ENCODE results near the gene HOXD10.

HOXD10 gene

DNA sequence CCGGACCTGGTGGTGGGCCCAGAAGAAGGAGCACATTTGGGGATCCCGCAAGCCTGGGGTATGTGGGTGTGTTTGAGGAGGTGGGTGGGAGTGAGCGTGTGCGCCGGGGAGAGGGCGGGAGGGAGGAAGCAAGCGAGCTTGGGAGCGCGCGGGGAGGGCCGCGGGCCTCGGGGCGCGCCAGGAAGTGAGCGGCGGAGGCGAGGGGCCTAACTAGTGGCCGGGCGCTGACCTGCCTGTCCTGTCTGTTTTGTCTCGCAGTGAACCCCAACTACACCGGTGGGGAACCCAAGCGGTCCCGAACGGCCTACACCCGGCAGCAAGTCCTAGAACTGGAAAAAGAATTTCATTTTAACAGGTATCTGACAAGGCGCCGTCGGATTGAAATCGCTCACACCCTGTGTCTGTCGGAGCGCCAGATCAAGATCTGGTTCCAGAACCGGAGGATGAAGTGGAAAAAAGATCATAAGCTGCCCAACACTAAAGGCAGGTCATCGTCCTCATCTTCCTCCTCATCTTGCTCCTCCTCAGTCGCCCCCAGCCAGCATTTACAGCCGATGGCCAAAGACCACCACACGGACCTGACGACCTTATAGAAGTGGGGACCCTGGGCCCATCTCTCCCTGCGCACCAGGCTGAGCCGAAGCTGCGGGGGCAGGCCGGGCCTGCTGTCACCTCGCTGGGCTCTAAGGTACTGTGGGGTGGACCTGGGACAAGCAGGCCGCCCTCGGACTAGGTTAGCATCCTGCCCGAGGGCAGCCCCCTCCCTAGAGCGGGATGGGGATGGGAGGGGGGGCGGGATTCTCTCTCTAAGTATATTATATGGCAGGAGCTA lies 36.0 kb downstream of the HOXD10 start:
- DNase-seq = no peak

DNA sequence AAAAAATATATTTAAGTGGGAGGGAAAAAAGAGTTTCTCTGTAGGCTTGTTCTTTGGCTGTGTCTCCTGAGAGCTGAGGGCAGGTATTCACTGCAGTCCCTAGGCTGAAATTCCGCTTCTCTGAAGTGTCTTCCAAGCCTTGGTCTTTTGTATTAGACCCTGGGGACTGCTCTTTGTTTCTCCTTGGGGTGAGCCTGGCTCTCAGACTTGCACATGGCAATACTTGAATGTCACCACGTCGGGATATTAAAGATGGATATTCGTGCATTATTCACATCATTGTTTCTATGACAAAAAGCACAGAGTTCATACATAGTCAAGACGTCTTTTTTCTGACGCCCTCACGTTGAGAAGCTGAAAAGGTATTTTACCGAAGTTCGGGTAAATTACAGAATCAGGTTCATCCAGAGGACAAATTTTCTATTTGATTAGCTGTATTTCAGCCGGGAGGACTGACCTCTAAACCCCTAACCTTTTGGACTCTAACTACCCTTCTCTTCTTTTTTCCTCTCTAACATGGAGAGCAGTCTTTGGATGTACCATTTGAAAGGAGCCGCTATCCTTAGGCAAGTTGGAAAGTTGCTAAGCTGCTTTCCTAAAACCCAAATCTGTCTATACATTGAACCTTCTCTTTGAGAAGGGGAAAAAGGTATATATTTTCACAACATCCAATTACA lies 38.1 kb downstream of the HOXD10 start:
- no peak for DNase-seq

DNA sequence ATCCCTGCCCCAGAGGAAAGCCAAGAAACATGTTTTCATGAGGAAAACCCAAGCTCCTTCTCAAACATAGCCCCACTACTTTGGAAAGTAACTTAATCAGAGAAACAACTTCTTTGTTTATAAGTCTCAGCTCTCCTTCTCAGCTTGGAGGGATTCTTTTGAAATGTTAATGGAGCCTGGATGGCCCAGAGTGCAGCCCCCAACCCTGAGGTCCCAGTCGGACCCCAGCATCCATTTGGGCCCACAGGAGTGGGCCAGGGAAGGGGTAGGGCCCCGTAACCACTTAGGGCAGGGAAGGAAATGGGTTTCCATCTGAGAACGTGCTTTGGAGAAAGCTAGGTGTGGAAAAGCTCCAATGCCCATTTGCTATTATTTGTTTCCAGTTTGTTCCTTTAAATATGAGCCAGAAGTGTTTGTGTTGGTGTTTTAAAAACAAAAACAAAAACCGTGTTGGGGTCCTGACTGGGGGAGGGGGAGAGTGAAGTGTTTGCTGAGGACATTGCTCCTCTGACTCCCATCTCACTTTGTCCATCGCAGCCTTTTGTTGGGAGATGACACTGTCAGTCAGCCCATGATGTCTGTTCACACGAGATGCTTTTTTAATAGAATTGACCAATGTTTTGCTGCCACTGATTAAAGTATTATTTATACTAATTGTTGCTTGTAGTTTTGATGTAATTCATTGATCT lies 38.9 kb downstream of the HOXD10 start:
- no peak for DNase-seq

DNA sequence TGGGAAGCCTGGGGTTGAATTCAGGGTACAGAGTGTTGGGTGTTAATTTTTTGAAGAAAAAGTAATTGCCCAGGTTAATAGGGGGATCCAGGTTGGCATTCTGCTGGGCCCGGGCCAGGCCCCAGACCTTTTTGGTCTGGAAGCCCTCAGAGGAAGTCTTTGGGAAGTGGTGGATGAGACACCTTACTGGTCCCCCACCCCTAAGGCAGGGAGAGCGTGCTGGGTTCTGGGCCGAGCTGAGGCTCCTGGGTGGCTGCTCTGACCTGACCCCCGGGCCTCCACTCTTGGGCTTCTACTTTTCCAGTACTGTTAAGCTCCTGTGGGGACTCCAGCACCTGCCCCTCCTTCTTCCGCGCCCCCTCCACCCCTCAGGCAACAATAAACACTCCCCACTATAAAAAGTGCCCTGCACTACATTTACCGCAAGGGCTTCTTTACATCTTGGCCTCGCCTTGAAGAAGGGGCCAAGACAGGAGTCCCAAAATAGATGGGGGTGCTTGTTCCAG lies 39.8 kb downstream of the HOXD10 start:
- no peak for DNase-seq

DNA sequence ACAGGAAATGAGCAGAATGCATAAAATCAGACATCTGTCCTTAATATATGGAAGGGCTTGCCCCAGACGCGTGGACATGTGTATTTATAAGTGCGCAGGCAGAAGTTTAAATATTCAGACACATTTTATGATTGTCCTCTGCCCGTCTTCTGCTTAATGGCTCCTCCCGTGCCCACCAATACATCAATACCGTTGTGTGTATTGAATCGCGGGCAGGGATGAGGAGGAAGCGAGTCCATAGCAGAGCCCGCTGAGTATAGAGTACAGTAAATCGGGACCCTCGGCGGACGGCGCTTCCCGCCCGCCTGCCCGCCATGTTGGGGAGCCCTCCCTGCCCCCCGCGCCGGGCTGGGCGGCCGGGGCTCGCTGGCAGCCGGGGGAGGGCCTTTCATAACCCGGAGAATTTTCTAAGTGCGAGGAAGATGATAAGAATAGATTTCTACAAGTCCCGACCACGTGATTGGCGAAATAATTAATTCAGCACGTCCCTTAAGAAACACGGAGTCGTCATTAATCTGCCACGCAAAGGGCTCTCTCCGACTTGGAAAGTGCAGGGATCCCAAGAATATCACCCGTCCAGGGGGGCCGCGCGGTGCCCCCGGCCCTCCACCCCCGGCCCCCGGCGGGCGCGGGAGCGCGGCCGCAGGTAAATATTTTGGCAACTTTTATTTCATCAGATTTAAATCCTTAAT lies 40.4 kb downstream of the HOXD10 start, which contains the start of gene HOXD3:
Gene HOXD3, plus strand, starts transcription at position 501 of the 692 bp plus-strand sequence. CDS start 11,808 bp downstream, outside the sequence.
- no peak for DNase-seq

DNA sequence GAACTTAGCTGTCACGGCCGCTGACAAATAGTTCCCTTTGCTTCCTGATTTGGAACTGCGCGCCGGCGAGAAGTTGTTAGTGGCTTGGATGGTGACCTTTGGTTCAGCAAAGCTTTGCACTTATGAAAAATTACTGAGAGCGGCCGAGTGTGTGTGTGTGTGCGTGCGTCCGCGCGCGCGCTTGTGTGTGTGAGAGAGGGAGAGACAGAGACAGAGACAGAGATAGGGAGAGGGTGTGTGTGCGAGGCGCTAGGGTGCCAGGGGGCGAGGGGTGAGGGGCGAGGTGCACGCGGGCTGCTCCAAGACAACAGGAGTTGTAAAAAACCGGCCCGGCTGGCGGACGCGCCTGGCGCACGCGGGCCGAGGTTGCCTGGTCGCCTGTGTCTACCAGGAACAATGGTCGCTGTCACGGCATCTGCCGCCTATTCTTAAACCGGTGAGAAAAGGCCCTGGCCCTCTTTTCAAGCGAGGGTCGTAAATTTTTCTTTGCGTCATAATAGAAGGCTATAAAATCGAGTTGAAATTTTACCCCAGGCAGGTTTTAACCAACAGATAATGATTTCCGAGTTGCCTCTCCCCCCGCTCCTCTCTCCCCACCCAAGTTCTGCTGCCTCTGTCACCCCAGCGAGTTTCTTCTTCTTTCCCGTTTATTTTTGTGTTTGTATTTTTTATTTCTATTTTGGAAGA lies 41.1 kb downstream of the HOXD10 start:
- DNase-seq = no peak

DNA sequence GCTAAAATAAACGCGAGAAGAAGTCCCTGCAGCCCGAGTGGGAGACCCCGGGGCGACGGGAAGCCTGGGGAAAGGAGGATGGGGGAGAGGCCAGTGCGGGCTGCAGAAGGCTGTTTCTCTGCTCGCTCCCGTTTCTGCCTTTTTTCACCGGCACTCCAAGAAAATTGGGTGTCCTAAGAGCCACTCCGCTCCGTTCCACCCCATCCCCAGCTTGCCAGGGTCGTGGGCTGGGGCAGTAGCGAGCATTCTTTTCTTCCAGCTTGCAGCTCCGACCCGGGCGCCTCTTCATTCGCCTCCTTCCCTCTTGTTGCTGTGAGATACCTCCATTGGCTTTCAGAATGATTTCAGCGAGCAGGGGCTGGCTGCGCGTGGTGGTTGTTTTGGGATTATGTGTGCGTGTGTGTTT lies 41.6 kb downstream of the HOXD10 start:
- DNase-seq = no peak

DNA sequence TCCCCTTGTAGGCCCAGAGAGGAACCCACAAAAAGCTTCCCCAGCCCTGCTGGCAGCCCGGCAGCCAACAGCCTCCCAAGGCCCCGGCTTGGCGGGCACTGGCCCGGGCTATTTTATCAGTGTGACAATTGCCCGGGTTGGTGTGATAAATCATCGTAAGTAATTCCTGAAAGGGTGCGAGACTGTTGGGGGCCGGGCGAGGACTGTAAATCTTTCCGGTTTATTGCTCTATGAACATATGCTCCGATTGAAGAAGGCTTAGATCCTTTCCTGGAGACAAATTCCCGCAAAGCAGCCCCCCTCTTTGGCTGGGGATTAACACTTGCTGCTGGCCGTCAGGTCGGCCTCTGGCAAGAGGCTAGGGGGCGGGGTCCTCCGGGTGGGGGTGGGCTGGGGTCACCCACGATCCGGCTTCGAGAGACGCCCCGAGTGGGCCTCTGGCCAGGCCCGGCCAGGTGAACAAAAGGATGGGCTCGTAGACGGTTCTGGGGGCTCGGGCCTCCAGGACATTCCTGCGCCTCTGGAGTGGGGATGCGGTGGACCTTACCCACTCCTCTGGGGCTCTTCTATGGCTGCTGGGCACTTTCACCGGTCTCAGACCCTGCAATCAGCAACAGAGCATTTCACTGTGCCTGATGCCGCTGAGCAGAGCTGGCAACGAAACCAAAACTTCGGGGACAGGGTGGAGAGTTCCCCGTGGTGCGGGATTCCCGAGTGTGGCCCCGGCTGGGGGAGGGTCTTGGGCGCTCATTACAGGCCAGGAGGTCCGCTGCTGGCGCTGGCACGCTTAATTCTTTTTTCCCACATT lies 42.5 kb downstream of the HOXD10 start:
- DNase-seq = no peak

DNA sequence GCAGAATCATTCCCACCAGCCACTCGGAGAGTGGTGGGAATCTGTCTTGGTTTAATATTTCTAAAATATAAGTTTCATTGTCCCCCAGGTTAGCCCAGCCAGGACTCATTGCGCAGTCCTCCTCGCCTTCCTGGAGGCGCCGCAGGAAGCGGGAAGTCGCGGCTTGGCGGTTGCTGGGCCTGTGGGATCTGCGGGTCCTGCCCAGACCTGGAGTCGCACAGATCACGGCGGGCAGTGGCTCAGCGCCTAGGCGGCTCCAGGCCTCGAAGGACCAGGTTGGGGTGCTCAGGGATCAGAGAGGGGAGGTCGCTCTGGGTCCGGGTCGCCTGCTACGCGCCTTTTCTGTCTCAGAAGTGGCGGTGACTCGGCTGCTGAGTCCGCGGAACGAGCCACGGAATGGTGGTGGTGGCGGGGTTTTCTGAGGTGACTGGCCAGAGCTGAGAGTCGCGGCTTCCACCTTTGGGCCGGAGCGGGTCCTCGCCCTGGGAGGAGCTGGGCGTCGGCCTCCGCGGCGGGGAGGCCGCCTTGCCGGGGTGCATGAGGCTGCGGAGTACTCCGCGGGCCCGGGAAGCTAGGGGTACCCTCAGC lies 43.2 kb downstream of the HOXD10 start:
- DNase-seq = no peak

DNA sequence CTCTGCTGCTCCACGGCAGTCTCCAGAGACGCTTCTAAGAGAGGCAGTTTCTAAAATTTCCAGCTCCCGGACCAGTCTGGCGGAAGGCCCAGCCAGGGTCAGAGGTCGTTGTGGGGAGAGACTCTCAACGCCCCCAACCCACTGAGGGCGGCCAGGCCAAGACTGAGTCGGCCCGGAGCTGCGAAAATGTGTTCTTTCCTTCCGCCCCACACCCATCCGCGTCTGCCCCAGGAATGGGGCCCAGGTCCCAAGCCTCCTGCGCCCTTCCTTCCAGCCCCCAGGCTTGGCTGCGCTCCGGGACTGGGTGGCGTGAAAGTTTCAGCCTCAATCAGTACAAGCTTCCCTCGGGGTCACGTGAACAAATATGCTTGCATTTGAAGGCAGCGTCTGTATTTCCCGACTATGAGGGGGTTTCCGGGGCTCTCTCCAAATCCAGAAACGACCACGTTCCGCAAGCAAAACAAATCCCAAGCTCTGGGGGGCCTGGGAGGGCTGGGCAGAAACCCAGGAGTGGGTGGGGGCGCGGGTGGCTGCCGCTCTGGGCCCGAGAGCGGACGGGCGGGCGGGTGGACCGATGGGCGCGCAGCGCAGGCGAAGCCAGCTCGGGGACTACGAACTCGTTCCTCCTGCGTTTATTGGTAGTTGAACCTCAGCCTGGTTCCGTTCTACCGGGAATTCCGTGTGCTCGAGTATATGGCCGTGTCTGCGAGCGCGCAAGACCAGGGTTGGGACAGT lies 43.8 kb downstream of the HOXD10 start:
- DNase-seq = no peak

DNA sequence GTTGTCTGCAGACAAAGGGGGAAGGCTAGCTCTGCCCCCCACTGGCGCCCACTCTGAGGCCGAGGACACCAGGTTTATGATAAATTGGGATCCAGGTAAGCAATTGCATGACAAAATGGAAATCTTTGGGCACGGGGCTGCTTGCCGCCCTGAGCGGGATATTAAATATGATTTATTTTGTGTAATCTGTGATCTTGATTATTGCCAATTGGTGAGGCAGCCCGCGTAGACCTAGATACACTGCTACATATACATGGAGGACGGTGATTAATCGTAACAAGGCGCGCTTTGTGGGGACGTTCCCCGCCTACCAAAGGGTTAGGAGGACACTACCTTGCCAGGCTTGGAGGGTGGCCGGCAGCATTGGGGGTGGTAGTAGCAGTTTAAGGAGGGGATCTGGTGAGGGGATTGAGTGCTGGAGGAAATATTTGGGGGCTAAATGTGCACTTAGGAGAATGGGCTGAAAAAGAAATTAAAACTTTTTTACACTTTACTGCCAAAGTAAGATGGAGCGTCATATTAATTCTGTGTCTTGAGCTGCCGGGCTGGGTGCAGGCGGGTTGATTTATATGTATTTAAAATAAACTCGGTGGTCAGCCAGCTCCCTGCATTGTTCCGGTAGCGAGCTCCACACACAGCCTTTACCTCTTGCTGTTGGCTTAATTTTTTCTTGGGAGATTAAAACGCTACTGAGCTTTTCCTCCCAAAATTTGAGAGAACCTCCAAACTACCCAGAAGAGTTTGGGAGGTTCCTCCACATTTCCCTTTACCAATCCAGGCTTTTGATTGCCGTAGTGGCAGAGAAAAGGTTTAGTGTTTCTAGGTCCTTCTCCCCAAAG lies 44.6 kb downstream of the HOXD10 start:
- no peak for DNase-seq

DNA sequence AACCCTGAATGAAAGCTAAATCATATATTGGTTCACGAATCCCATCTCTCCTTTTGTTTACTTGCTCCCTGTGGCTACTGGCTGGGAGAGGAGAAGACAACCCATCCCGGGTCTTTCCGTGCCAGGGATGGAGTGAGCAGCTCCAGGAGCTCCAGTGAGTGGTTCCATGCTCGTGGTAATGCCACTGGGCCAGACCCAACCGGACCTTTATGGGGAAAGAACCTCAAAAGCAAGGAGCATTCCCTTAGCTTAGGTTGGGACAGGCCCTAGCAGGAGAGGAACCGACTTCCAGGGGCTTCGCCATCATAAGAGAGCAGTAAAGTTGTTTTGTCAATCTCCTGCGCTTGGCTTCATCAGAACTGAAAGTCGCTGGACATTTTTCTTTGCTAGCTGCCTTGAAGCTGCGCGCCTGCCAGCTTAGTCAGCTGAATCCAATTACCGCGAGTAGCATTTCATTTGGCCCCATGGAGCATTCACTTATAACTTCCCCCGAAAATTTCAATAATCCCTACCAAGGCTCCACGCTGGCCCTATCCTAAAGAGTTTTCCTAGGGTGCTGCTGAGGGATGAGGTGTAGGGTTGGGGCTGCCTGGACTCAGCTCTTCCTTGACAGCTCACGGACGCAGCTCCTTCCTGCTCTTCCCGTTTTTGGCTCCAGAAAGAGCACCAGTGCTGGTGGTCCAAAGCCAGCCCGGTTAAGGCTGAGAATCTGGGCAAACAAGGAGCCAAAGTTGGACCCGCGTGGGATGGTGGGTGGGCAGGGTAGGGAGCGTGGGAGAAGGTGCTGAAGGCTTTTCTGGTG lies 45.4 kb downstream of the HOXD10 start:
- DNase-seq = no peak

DNA sequence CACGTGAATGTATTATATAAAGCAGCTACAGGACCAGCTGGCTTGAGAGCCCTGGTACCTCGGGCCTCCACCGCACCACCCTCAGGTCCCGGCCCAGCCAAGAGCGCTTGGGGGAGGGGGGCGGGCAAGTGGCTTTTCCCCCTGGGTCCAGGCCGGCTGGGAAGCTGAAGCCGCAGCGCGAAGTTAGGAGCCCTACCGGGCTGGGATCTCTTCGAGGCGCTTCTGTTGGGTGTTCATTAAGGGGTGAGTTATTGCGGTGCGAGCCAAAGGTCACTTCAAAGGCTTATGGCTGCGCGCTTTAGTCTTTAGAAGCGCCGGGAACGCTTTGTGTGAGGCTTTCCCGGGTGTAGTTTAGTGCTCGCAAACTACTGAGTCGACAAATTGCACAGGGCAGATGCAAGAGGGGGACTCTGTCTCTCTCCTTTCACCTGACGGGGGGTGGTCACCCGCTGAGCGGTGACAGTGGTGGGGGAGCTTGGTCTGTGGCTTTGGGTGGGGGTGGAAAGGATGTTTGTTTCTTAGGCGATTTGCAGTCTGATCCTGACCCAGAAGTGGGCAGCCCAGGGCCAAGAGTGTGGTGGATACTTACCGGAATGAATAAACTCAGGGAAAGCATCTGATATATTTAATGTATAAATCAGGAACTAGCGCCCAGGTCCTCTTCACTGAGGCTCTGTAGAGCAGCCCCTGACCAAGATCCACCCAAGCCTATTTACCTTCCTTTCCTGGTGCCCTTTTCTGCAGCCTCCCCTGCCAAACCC lies 46.5 kb downstream of the HOXD10 start:
- no peak for DNase-seq

DNA sequence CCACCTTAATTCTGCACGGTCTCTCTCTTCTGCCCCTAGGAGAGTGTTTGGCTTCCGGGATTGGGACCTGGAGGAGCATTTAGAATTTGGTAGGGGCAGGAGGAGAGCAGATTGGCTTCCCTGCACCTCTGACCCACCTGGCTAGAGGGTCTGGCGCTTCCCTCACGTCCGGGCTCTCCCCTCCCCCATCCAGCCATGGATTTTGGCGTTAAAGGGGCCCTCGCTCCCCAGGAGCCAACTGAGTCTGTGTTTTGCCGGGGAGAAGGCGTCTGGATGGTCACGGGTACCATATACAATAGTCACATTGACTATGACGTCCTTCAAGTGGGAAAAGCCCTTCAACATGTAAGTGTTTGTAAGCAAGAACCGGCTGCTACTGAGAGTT lies 47.1 kb downstream of the HOXD10 start:
- no peak for DNase-seq

DNA sequence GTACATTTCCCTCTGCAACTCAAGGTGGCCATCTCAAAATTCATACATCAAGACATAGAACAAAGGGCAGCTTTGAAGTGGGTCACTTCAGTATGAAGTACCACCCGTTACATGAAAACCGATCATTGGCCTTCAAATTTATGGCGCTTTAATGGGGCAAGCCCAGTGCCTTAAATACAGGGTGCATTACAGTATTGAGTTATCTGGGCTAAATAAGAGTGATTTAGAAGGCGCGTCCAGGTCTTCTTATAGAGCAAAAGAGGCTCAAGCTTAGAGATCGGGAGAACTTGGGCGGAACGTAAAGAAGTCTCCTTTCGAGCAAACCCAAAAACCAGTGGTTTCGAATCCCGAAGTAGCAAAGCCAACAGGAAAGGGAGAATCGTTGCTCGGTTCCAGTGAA lies 47.6 kb downstream of the HOXD10 start:
- no peak for DNase-seq

DNA sequence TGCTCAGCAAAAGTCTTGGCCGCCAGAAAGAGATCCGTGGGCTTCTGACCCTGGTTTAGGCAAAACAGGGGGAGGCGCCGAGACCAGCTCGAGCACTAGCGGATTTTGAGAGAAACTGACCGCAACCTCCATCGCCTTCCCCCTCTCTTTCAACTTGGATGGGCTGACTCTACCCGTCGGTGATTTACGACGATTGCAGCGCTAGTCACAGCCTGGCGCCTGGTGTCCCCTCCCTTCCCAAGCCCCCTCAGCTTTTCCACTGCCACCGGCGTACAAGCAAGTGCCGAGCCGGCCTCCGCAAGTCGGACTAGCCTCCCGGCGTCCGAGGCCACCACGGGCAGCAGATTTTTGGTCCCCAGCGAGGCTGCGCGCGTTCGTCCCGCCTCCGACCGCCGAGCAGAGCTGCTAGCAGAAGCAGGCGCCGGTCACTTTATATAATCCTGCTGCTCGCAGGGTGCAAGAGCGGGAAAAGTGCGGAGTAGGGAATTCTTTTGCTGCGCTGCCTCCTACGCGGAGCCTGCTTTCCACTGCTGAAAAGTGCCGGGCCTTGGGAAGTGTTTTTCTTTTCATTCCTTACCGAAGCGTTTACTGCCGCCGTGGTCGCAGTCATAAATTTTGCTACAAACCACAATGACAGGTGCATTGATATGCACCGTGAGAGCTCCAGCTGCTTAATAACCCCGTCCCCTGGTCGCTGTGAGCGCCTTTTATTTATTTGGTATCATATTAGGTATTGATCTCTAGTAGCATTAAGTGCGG lies 48.2 kb downstream of the HOXD10 start:
- no peak for DNase-seq

Data from activated CD4-positive, alpha-beta T cell treated with anti-CD3 and anti-CD28 coated beads for 1 hour (primary cell).